ENCODE results near the gene MADCAM1.

Gene MADCAM1

GRCh38 chr19:468587-469256 is 27.6 kb upstream of the MADCAM1 start:
- no peak for TF ChIP-seq OSR1 (CRISPR knock-in tag; IDR thresholded peaks at IDR 0.05)
- TF ChIP-seq TOX (CRISPR knock-in tag; IDR thresholded peaks at IDR 0.05; ENCODE audit: borderline replicate concordance) = no peak
- no peak for TF ChIP-seq ZFP30 (CRISPR knock-in tag; IDR thresholded peaks at IDR 0.05)
- no peak for ATAC-seq

- TF ChIP-seq ZFP3 (CRISPR knock-in tag; IDR thresholded peaks at IDR 0.05) (peak; percentile 97), ZNF565 (CRISPR knock-in tag; conservative IDR thresholded peaks at IDR 0.05; ENCODE audit: low read depth) (no peak)
- ATAC-seq = no peak
These were observed 26.5 kb upstream of the MADCAM1 start for GRCh38 chr19:469833-470232.

GRCh38 chr19:470701-471100 is 25.6 kb upstream of the MADCAM1 start:
- no peak for ATAC-seq
- no peak for TF ChIP-seq ZNF8 (CRISPR knock-in tag; IDR thresholded peaks at IDR 0.05)

- TF ChIP-seq ESRRG (CRISPR knock-in tag; IDR thresholded peaks at IDR 0.05) (no peak), ZFP30 (CRISPR knock-in tag; IDR thresholded peaks at IDR 0.05) (no peak), ZFP3 (CRISPR knock-in tag; IDR thresholded peaks at IDR 0.05) (no peak), ZNF565 (CRISPR knock-in tag; conservative IDR thresholded peaks at IDR 0.05; ENCODE audit: low read depth) (no peak), POU6F1 (CRISPR knock-in tag; IDR thresholded peaks at IDR 0.05; ENCODE audit: borderline replicate concordance, low read depth) (no peak), BACH2 (CRISPR knock-in tag; IDR thresholded peaks at IDR 0.05; ENCODE audit: borderline replicate concordance) (no peak), CSRNP3 (CRISPR knock-in tag; IDR thresholded peaks at IDR 0.05) (no peak), ZC3H10 (CRISPR knock-in tag; IDR thresholded peaks at IDR 0.05) (no peak), ZNF70 (CRISPR knock-in tag; IDR thresholded peaks at IDR 0.05) (no peak), RARB (CRISPR knock-in tag; IDR thresholded peaks at IDR 0.05) (no peak), ZNF8 (CRISPR knock-in tag; IDR thresholded peaks at IDR 0.05) (no peak), ISL1 (CRISPR knock-in tag; IDR thresholded peaks at IDR 0.05) (no peak), PATZ1 (CRISPR knock-in tag; IDR thresholded peaks at IDR 0.05; ENCODE audit: borderline replicate concordance) (no peak)
- ATAC-seq = no peak; the same call in 2 of the 3 replicates
These were observed 24.1 kb upstream of the MADCAM1 start for GRCh38 chr19:472005-472858.

- TF ChIP-seq GLIS3 (CRISPR knock-in tag; IDR thresholded peaks at IDR 0.05) (no peak), ZNF70 (CRISPR knock-in tag; IDR thresholded peaks at IDR 0.05) (no peak)
- no peak for ATAC-seq
These were observed 21.9 kb upstream of the MADCAM1 start for GRCh38 chr19:474126-475078.

GRCh38 chr19:475360-475759 is 20.9 kb upstream of the MADCAM1 start:
- TF ChIP-seq ZC3H10 (CRISPR knock-in tag; IDR thresholded peaks at IDR 0.05) = no peak
- no peak for ATAC-seq
